ENCODE measurements around the gene CAV2. TPM values are rescaled to one million over a fixed set of nuclear protein-coding genes. Genes with fewer than 3 reads are reported as not detected.
A peak's percentile ranks its signal among the peaks of the same experiment; 100 is the strongest.

CAV2 gene
- total RNA-seq, 3 donors from 2014 or later = 0.16 to 0.24 TPM; not detected in 1

GRCh38 chr7:116503835-116504234 lies 4.3 kb downstream of the CAV2 start:
- H3K4me3 Mint-ChIP-seq = no peak overlapping the region
- peaks cover 10% of the 10 kb centered on the region for H3K4me1 Mint-ChIP-seq (ENCODE audit: low read depth)
- H3K9me3 Mint-ChIP-seq = no peaks in the 10 kb centered on the region
- H3K27me3 Mint-ChIP-seq (ENCODE audit: low read depth) = peaks cover 31% of the 10 kb centered on the region
- no peak for DNase-seq
- ATAC-seq = no peak
- no peaks in the 10 kb centered on the region for H3K36me3 Mint-ChIP-seq (ENCODE audit: insufficient read depth)

- no peak overlapping the region for H3K4me3 Mint-ChIP-seq
- no peak for ATAC-seq
- peaks cover 7% of the 10 kb centered on the region for H3K4me1 Mint-ChIP-seq (ENCODE audit: low read depth)
- no peak for DNase-seq
- H3K9me3 Mint-ChIP-seq = no peaks in the 10 kb centered on the region
- H3K36me3 Mint-ChIP-seq (ENCODE audit: insufficient read depth) = no peaks in the 10 kb centered on the region
- H3K27me3 Mint-ChIP-seq (ENCODE audit: low read depth) = peaks cover 24% of the 10 kb centered on the region
Measured at GRCh38 chr7:116505278-116505677, 5.7 kb downstream of the CAV2 start.

GRCh38 chr7:116505823-116506222 lies 6.3 kb downstream of the CAV2 start:
- peaks cover 1% of the 10 kb centered on the region for H3K4me1 Mint-ChIP-seq (ENCODE audit: low read depth)
- no peaks in the 10 kb centered on the region for H3K9me3 Mint-ChIP-seq

GRCh38 chr7:116509982-116510579 lies 10.5 kb downstream of the CAV2 start:
- Mint-ChIP-seq H3K27me3 (ENCODE audit: low read depth) (peaks cover 17% of the 10 kb centered on the region), H3K36me3 (ENCODE audit: insufficient read depth) (no peaks in the 10 kb centered on the region), H3K4me3 (no peak overlapping the region), H3K9me3 (no peaks in the 10 kb centered on the region), H3K4me1 (ENCODE audit: low read depth) (peaks cover 18% of the 10 kb centered on the region)
- ATAC-seq (no peak), DNase-seq (no peak)

More at GRCh38 chr7:116505823-116506222, 6.3 kb downstream of the CAV2 start:
- DNase-seq (no peak), ATAC-seq (no peak)
- H3K27me3 Mint-ChIP-seq (ENCODE audit: low read depth) = peaks cover 19% of the 10 kb centered on the region
- H3K4me3 Mint-ChIP-seq = no peak overlapping the region
- no peaks in the 10 kb centered on the region for H3K36me3 Mint-ChIP-seq (ENCODE audit: insufficient read depth)

- Mint-ChIP-seq H3K9me3 (no peaks in the 10 kb centered on the region), H3K4me3 (no peak overlapping the region), H3K36me3 (ENCODE audit: insufficient read depth) (no peaks in the 10 kb centered on the region), H3K4me1 (ENCODE audit: low read depth) (peaks cover 18% of the 10 kb centered on the region), H3K27me3 (ENCODE audit: low read depth) (peaks cover 19% of the 10 kb centered on the region)
- no peak for ATAC-seq
- no peak for DNase-seq
Measured at GRCh38 chr7:116510795-116511194, 11.3 kb downstream of the CAV2 start.

GRCh38 chr7:116511552-116512519 lies 12.3 kb downstream of the CAV2 start:
- H3K27me3 Mint-ChIP-seq (ENCODE audit: low read depth) = peaks cover 19% of the 10 kb centered on the region
- H3K4me3 Mint-ChIP-seq = peak overlapping the region; percentile 78
- no peaks in the 10 kb centered on the region for H3K36me3 Mint-ChIP-seq (ENCODE audit: insufficient read depth)
- H3K4me1 Mint-ChIP-seq (ENCODE audit: low read depth) = peaks cover 18% of the 10 kb centered on the region
- no peaks in the 10 kb centered on the region for H3K9me3 Mint-ChIP-seq
- peak; percentile 57 to 78 for ATAC-seq
- no peak for DNase-seq

GRCh38 chr7:116512520-116513188 lies 13.1 kb downstream of the CAV2 start:
- DNase-seq (no peak), ATAC-seq (no peak)
- Mint-ChIP-seq H3K4me3 (peak overlapping the region; percentile 78), H3K4me1 (ENCODE audit: low read depth) (peaks cover 18% of the 10 kb centered on the region), H3K27me3 (ENCODE audit: low read depth) (peaks cover 19% of the 10 kb centered on the region), H3K36me3 (ENCODE audit: insufficient read depth) (no peaks in the 10 kb centered on the region), H3K9me3 (no peaks in the 10 kb centered on the region)

GRCh38 chr7:116515584-116515983 lies 16.0 kb downstream of the CAV2 start:
- DNase-seq (no peak), ATAC-seq (no peak)
- peaks cover 32% of the 10 kb centered on the region for H3K27me3 Mint-ChIP-seq (ENCODE audit: low read depth)
- no peak overlapping the region for H3K4me3 Mint-ChIP-seq
- no peaks in the 10 kb centered on the region for H3K9me3 Mint-ChIP-seq
- peaks cover 18% of the 10 kb centered on the region for H3K4me1 Mint-ChIP-seq (ENCODE audit: low read depth)
- H3K36me3 Mint-ChIP-seq (ENCODE audit: insufficient read depth) = no peaks in the 10 kb centered on the region

GRCh38 chr7:116516324-116516723 lies 16.8 kb downstream of the CAV2 start:
- Mint-ChIP-seq H3K4me1 (ENCODE audit: low read depth) (peaks cover 16% of the 10 kb centered on the region), H3K4me3 (no peak overlapping the region), H3K9me3 (no peaks in the 10 kb centered on the region), H3K27me3 (ENCODE audit: low read depth) (peaks cover 37% of the 10 kb centered on the region), H3K36me3 (ENCODE audit: insufficient read depth) (no peaks in the 10 kb centered on the region)
- DNase-seq = no peak
- ATAC-seq = no peak

GRCh38 chr7:116517626-116518025 lies 18.1 kb downstream of the CAV2 start:
- Mint-ChIP-seq H3K9me3 (no peaks in the 10 kb centered on the region), H3K4me1 (ENCODE audit: low read depth) (peaks cover 3% of the 10 kb centered on the region), H3K4me3 (no peak overlapping the region), H3K27me3 (ENCODE audit: low read depth) (peaks cover 44% of the 10 kb centered on the region), H3K36me3 (ENCODE audit: insufficient read depth) (no peaks in the 10 kb centered on the region)
- ATAC-seq (no peak), DNase-seq (no peak)

- no peaks in the 10 kb centered on the region for H3K4me1 Mint-ChIP-seq (ENCODE audit: low read depth)
- H3K36me3 Mint-ChIP-seq (ENCODE audit: insufficient read depth) = no peaks in the 10 kb centered on the region
- DNase-seq = no peak
Measured at GRCh38 chr7:116518961-116519360, 19.4 kb downstream of the CAV2 start.

GRCh38 chr7:116521046-116521664 lies 21.6 kb downstream of the CAV2 start:
- DNase-seq (no peak), ATAC-seq (no peak)
- H3K9me3 Mint-ChIP-seq = no peaks in the 10 kb centered on the region
- H3K4me1 Mint-ChIP-seq (ENCODE audit: low read depth) = peaks cover 14% of the 10 kb centered on the region
- H3K27me3 Mint-ChIP-seq (ENCODE audit: low read depth) = peaks cover 62% of the 10 kb centered on the region
- H3K36me3 Mint-ChIP-seq (ENCODE audit: insufficient read depth) = no peaks in the 10 kb centered on the region
- no peak overlapping the region for H3K4me3 Mint-ChIP-seq

More at GRCh38 chr7:116518961-116519360, 19.4 kb downstream of the CAV2 start:
- Mint-ChIP-seq H3K9me3 (no peaks in the 10 kb centered on the region), H3K4me3 (no peak overlapping the region), H3K27me3 (ENCODE audit: low read depth) (peaks cover 48% of the 10 kb centered on the region)
- no peak for ATAC-seq

GRCh38 chr7:116522247-116522646 lies 22.7 kb downstream of the CAV2 start:
- DNase-seq = no peak
- H3K36me3 Mint-ChIP-seq (ENCODE audit: insufficient read depth) = no peaks in the 10 kb centered on the region
- peaks cover 22% of the 10 kb centered on the region for H3K4me1 Mint-ChIP-seq (ENCODE audit: low read depth)
- peaks cover 70% of the 10 kb centered on the region for H3K27me3 Mint-ChIP-seq (ENCODE audit: low read depth)
- H3K4me3 Mint-ChIP-seq = no peak overlapping the region
- ATAC-seq = no peak
- no peaks in the 10 kb centered on the region for H3K9me3 Mint-ChIP-seq

- ATAC-seq = no peak
- Mint-ChIP-seq H3K27me3 (ENCODE audit: low read depth) (peaks cover 82% of the 10 kb centered on the region), H3K36me3 (ENCODE audit: insufficient read depth) (no peaks in the 10 kb centered on the region)
Measured at GRCh38 chr7:116524221-116524608, 24.7 kb downstream of the CAV2 start.

More at GRCh38 chr7:116524221-116524608, 24.7 kb downstream of the CAV2 start:
- DNase-seq = no peak
- H3K4me1 Mint-ChIP-seq (ENCODE audit: low read depth) = peaks cover 22% of the 10 kb centered on the region
- peak overlapping the region; percentile 83 for H3K4me3 Mint-ChIP-seq
- H3K9me3 Mint-ChIP-seq = no peaks in the 10 kb centered on the region
